HUES6 (cell line): ENCODE measurements around the gene SMARCAL1.

Experiments
- H3K27ac ChIP-seq: 2 replicates; pipeline ENCODE4 v1.7.0; 2013; ENCODE audit warnings: low read depth, mild to moderate bottlenecking, low read length, inconsistent platforms
- H3K27me3 ChIP-seq: 2 replicates; pipeline ENCODE4 v1.6.1; 2013; ENCODE audit warnings: low read length; ENCODE audit not compliant: control insufficient read depth, insufficient read depth
- H3K36me3 ChIP-seq: 2 replicates; pipeline ENCODE4 v1.6.1; 2013; ENCODE audit warnings: low read length; ENCODE audit not compliant: control insufficient read depth, insufficient read depth
- H3K4me1 ChIP-seq: 2 replicates; pipeline ENCODE4 v1.6.1; 2013; ENCODE audit warnings: low read length; ENCODE audit not compliant: control insufficient read depth, insufficient read depth
- H3K4me3 ChIP-seq: 2 replicates; pipeline ENCODE4 v1.5.1; 2013; ENCODE audit warnings: low read depth, low read length
- H3K9ac ChIP-seq: one replicate; pipeline ENCODE4 v1.6.1; 2013; ENCODE audit warnings: mild to moderate bottlenecking, low read length
- H3K9me3 ChIP-seq: 2 replicates; pipeline ENCODE4 v1.6.1; 2013; ENCODE audit warnings: low read depth, low read length; ENCODE audit not compliant: control insufficient read depth, insufficient read depth

Gene SMARCAL1

DNA sequence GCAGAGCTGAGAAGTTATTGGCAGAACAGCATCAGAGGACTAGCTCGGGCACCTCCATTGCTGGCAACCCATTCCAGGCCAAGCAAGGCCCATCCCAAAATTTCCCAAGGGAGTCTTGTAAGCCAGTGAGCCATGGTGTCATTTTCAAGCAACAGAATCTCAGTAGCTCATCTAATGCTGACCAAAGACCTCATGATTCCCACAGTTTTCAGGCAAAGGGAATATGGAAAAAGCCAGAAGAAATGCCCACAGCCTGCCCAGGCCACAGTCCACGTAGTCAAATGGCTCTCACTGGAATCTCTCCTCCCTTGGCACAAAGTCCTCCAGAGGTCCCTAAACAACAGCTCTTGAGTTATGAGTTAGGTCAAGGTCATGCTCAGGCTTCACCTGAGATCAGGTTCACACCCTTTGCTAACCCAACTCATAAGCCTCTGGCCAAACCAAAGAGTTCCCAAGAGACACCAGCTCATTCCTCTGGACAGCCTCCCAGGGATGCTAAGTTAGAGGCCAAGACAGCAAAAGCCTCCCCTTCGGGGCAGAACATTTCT is 2.6 kb downstream of the SMARCAL1 start:
- H3K4me1 ChIP-seq: no peaks in the 10 kb centered on the region; the same call in 1 of the 2 replicates
- H3K27ac ChIP-seq: no peak overlapping the region
- no peak overlapping the region for H3K4me3 ChIP-seq
- H3K27me3 ChIP-seq: no peaks in the 10 kb centered on the region
- H3K9me3 ChIP-seq: no peaks in the 10 kb centered on the region
- H3K36me3 ChIP-seq: peaks cover 30% of the 10 kb centered on the region
- no peak overlapping the region for H3K9ac ChIP-seq

DNA sequence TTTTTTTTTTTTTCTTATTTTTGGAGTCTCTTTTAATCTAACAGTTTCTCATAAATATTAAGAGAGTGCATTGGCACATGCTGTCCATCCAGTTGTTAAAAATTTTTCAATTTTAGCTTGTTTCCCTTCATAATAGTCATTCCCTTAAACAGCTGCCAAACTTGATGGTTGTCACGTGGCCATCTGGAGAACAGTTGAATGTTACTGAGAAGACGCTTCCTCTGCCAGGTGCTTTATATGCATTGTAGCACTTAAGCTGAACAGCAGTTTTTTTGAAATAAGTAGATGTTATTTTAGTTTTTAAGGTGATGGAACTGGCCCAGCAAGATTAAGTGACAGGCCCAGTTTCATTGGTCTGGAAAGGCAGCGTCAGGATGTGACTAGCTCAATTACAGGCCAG is 3.3 kb downstream of the SMARCAL1 start:
- no peak overlapping the region for H3K27ac ChIP-seq
- no peak overlapping the region for H3K4me3 ChIP-seq
- H3K9ac ChIP-seq: no peak overlapping the region
- peaks cover 37% of the 10 kb centered on the region for H3K36me3 ChIP-seq
- no peaks in the 10 kb centered on the region; the same call in 1 of the 2 replicates for H3K4me1 ChIP-seq
- no peaks in the 10 kb centered on the region for H3K9me3 ChIP-seq
- no peaks in the 10 kb centered on the region for H3K27me3 ChIP-seq

DNA sequence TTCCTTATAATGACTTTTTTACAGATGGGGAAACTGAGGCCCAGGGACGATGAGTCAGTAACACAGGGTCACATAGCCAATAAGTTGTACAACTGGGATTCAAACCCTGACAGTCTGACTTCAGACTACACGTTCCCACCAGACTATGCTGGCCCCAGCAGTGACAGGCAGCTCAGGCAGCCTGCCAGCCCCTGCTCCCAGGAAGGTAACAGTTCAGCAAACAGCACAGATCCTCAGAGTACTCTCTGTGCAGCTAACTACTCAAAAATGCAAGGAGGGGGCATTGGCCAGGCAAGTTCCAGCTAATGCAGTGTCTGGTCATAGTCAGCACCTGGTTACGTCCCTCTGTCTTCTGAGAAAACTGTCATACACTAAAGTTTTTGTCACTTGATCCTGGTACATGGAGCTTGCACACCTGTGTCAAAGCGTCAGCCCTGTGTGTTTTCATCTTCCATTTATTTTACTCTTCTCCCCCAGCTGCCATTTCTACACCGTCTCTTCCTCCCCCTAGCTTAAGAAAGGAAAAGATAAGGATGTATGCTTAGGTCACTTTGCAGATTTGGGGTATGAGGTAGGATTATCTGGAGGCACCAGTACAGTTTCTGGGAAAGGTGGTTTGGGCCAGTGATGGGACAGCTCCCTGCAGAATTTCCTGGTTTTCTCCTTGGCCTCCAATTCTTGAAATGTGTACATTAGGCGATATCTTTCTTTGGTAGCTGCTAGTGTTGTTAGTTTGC is 4.5 kb downstream of the SMARCAL1 start:
- Histone ChIP-seq H3K27me3 (no peaks in the 10 kb centered on the region), H3K9ac (no peak overlapping the region), H3K4me1 (no peaks in the 10 kb centered on the region; the same call in 1 of the 2 replicates), H3K4me3 (no peak overlapping the region), H3K9me3 (no peaks in the 10 kb centered on the region), H3K36me3 (peaks cover 47% of the 10 kb centered on the region), H3K27ac (no peak overlapping the region)

DNA sequence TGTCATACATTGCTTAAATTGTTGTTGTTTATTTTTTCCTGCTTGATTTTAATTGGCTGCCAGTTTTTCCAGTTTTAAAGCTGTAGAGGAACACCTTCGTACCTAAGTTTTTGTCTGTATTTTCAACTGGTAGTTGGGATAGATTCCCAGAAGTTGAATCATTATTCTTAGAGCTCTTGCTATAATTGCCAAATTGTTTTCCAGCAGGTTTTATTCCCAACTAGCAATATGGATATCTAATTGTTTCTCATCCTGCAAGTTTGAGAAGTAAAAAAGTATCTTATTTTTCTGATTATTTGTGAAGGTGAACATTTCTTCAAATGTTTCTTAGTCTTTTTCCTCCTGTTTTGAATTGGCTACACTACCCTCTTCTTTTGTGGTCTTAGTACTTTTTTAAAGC is 6.7 kb downstream of the SMARCAL1 start:
- H3K36me3 ChIP-seq: peaks cover 69% of the 10 kb centered on the region
- H3K4me1 ChIP-seq: no peaks in the 10 kb centered on the region
- H3K9ac ChIP-seq: no peak overlapping the region
- no peak overlapping the region for H3K4me3 ChIP-seq
- no peaks in the 10 kb centered on the region for H3K9me3 ChIP-seq
- H3K27ac ChIP-seq: no peak overlapping the region
- no peaks in the 10 kb centered on the region for H3K27me3 ChIP-seq

DNA sequence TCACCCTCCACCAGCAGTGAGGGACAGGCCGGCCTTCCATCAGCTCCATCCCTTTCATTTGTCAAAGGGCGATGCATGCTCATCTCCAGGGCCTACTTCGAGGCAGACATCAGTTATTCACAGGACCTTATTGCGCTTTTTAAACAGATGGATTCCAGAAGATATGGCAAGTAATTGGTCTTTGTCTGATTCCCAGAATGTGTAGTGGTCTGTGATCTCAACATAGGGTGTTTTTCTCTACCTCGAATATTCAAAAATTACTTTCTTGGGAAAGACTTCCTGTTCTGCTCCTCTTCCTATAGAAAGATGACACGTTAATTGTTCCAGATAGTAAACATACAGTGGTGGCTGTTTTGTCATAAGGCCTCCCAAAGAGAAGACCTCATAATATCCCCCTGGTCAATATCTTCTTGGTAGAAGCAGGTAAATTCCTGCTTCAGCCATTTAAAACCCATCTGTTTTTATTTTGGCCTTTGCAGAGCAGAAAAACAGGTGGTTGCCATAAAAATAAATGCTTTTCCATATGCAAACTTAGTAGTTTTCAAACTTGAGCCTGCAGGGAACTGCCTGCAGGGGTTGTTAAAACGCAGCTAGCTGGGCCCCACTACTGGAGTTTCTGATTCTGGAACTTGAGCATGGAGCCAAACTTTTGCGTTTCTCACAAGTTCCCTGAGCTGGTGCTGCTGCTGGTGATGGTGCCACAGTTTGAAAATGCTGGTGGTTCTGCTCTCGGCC is 8.2 kb downstream of the SMARCAL1 start:
- Histone ChIP-seq H3K9me3 (peaks cover 5% of the 10 kb centered on the region; the same call in 1 of the 2 replicates), H3K4me3 (no peak overlapping the region), H3K27ac (no peak overlapping the region), H3K27me3 (no peaks in the 10 kb centered on the region), H3K4me1 (no peaks in the 10 kb centered on the region), H3K36me3 (peaks cover 77% of the 10 kb centered on the region), H3K9ac (no peak overlapping the region)

DNA sequence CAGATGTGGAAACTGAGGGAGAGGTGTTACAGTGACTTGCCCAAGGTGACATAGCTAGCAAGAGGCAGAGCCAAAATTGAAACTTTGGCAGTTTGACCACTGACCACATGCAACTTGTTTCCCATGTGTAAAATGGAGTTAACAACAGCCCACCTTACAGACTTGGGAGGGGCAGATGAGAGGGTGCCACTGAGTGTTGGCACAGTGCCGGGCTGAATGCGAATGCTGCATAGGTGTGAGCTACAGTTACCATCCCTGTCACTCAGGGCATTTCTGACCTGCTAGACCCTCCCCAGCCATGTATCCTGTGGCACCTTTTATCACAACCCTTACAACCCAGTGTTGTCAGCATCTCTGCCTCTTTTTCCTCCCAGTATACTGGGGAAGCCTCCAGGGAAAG is 10.8 kb downstream of the SMARCAL1 start:
- Histone ChIP-seq H3K27ac (no peak overlapping the region), H3K9ac (no peak overlapping the region), H3K36me3 (peaks cover 66% of the 10 kb centered on the region), H3K27me3 (no peaks in the 10 kb centered on the region), H3K9me3 (peaks cover 5% of the 10 kb centered on the region; the same call in 1 of the 2 replicates), H3K4me1 (peaks cover 8% of the 10 kb centered on the region; the same call in 1 of the 2 replicates), H3K4me3 (no peak overlapping the region)

DNA sequence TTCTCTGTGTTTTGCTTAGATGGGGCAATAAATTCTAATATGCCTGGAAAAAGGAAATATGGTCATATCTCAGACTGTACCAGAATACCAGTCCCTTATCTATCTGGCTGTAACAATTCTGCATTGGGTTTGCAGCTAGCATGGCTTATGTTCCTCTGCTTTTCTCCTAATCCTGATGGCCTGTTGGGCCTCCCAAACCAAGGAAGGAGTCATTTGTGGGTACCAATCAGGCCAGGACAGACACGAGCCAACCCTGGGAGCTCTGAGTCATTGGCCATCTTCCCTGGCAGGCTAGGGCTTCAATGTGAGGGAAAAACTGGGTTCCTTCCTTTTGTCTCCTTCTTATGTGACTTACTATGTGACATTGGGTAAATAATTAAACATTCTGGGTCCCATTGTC is 12.0 kb downstream of the SMARCAL1 start:
- H3K36me3 ChIP-seq: peaks cover 73% of the 10 kb centered on the region
- H3K4me3 ChIP-seq: no peak overlapping the region
- H3K9ac ChIP-seq: no peak overlapping the region
- H3K4me1 ChIP-seq: peaks cover 8% of the 10 kb centered on the region; the same call in 1 of the 2 replicates
- no peak overlapping the region for H3K27ac ChIP-seq
- H3K27me3 ChIP-seq: no peaks in the 10 kb centered on the region
- H3K9me3 ChIP-seq: peaks cover 5% of the 10 kb centered on the region; the same call in 1 of the 2 replicates

DNA sequence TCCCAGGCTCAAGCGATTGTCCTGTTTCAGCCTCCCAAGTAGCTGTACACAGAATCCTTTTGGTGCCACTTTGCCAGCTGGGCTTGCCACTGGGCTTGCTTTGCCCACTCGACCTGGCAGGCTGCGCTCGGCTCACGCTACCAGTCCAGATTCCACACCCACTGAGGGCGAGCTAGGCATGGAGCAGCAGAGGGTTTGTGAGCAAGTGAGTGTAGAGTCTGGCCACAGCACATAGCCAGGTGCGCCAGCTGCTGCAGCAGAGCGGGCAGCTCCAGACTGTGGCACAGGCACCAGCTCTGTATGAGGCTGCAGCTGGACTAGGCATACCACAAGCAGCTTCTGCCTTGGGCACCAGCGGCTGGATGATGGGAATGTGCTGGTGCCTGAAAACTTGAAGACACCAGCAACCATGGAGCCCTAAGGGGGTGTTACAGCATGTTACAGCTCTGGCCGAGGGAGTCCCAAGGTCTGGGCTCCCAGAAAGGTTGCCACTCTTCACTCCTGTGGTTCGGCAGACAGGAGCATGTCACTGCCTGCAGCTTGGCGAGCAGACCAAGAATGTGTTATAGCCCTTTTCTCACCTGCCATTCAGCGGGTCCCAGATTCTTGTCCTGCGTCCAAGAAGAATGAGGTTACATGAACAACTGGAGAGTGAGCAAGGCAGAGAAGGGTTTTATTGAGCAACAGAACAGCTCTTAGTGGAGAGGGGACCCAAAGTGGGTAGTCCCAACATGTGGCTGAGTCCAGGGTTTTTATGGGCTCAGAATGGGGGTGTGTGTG is 12.9 kb downstream of the SMARCAL1 start:
- Histone ChIP-seq H3K9me3 (peaks cover 5% of the 10 kb centered on the region; the same call in 1 of the 2 replicates), H3K27ac (no peak overlapping the region), H3K4me3 (no peak overlapping the region), H3K9ac (no peak overlapping the region), H3K36me3 (peaks cover 74% of the 10 kb centered on the region), H3K27me3 (no peaks in the 10 kb centered on the region), H3K4me1 (peaks cover 8% of the 10 kb centered on the region; the same call in 1 of the 2 replicates)

DNA sequence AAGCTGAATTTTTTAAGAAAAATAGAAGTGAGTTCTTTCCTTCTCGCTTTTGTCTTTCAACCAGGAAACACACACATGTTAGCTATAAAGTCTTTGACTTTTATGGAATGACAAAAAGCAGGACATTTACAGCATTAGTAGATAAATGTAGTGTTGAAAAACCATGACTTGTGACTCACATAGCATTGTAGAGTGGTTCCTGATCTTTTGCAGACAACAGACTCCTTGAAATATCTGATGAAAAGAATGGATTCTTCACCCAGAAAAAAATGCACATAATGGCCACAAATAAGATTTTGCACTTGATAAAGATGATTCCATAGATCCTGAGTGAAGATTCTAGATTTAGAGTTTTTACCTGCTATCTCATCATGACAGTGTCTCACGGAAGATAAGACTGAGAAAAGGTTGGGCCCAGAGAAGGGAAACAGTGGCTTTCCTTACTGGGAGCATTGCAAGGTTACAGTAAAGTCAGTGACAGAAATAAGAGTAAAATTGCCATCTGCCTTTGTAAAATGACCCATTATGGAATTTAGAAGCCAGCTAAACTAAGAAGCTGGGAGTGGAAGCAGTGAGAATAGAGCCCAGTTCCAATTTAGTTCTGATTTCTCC is 14.0 kb downstream of the SMARCAL1 start:
- H3K27ac ChIP-seq: no peak overlapping the region
- H3K4me1 ChIP-seq: peaks cover 8% of the 10 kb centered on the region; the same call in 1 of the 2 replicates
- no peaks in the 10 kb centered on the region for H3K27me3 ChIP-seq
- H3K9ac ChIP-seq: no peak overlapping the region
- no peak overlapping the region for H3K4me3 ChIP-seq
- H3K36me3 ChIP-seq: peaks cover 76% of the 10 kb centered on the region
- H3K9me3 ChIP-seq: peaks cover 5% of the 10 kb centered on the region; the same call in 1 of the 2 replicates

DNA sequence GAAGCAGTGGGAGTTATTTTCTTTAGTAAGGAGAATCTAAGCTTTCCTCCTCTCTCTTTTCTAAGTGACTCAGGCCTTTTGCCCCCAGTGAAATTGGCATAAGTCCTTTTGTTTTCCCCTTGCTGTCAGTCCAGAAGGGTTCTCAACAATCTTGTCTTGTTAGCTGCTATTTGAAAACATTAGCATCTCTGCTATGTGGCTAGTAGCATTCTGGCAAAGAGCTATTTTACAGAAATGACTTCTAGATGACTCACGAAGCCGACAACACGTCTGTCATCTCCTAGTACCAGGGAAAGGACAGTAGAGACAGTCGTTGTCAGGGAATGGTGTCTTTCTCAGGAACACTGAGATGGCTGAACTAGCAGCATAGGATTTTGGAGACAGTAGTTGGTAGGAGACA is 14.7 kb downstream of the SMARCAL1 start:
- Histone ChIP-seq H3K36me3 (peaks cover 76% of the 10 kb centered on the region), H3K9me3 (peaks cover 5% of the 10 kb centered on the region; the same call in 1 of the 2 replicates), H3K27me3 (no peaks in the 10 kb centered on the region), H3K27ac (no peak overlapping the region), H3K4me1 (peaks cover 8% of the 10 kb centered on the region; the same call in 1 of the 2 replicates), H3K4me3 (no peak overlapping the region), H3K9ac (no peak overlapping the region)
